GM12874 (cell line): ENCODE data around the gene PPA1.

ENCODE experiments used
- TF ChIP-seq, protein P1 (sequence below): IDR thresholded peaks from 2 replicates; pipeline ENCODE4 v1.5.1; 2011; ENCODE audit warnings: low read depth, mild to moderate bottlenecking, control low read depth, low read length, moderate library complexity; ENCODE audit not compliant: insufficient read depth

The PPA1 gene

DNA sequence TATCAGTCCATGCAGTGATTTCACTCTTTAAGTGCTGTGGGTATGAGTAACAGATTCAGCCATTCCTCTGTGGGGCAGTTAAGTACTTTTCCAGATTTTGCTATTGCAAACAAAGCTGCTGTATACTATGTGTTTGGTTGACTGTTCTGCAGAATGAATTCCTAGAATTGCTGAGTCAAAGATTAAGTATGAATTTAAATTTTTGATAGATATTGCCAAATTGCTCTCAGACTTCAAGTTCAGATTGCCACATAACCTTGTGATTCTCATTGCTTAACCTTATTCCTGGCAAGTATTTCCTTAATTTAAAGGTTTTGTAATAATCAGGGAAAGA, 41.3 kb downstream of the PPA1 start:
- TF ChIP-seq, protein P1, sequence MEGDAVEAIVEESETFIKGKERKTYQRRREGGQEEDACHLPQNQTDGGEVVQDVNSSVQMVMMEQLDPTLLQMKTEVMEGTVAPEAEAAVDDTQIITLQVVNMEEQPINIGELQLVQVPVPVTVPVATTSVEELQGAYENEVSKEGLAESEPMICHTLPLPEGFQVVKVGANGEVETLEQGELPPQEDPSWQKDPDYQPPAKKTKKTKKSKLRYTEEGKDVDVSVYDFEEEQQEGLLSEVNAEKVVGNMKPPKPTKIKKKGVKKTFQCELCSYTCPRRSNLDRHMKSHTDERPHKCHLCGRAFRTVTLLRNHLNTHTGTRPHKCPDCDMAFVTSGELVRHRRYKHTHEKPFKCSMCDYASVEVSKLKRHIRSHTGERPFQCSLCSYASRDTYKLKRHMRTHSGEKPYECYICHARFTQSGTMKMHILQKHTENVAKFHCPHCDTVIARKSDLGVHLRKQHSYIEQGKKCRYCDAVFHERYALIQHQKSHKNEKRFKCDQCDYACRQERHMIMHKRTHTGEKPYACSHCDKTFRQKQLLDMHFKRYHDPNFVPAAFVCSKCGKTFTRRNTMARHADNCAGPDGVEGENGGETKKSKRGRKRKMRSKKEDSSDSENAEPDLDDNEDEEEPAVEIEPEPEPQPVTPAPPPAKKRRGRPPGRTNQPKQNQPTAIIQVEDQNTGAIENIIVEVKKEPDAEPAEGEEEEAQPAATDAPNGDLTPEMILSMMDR, result no peak

DNA sequence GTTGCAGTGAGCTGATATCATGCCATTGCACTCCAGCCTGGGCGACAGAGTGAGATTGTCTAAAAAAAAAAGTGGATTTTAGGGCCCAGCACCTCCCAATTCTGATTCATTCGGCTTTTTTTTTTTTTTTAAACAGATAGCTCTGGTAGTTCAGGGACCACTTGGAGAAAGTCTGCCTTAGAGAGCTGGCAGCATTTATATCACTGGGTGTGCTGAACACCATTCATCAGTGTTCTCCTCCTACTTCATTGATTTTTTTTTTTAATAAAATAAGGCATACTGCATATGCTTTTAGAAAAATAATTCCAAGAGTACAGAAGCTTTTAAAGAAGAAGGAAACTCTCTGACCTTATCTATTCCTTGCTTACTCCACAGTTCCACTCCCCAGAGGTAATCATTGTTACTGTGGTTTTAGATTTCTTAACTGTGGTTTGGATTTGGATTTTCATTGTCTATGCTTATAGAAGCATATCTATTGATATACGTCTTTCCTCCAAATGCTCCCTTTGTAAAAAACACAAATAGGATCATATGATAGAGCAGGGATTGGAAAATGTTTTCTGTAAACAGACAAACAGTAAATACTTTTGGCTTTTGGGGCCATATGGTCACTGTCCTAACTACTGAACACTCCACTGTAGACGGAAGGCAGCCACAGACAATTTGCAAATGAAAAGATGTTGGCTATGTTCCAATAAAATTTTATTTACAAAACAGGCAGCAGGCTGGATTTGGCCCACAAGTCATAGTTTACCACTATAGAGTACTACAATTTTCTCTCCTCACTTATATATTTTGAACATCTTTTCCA, 41.9 kb downstream of the PPA1 start:
- TF ChIP-seq, protein P1, result no peak

DNA sequence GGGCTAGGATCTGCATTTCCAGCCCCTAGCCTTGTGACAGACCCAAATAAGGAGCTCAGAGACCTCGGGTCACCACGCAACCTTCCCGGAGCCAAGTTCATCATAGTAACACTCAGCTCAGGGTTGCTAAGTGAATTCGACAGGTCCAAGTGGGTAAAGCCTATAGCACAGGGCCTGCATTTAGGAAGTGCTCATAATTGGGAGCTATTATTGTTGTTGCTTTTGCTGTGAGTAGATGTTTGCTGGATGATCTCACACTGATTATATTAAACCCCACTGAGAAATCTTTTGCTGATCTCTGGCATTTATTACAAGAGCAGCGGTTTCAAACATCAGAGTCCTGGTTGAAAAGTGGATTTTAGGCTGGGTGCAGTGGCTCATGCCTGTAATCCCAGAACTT, 42.6 kb downstream of the PPA1 start:
- TF ChIP-seq, protein P1, result no peak

DNA sequence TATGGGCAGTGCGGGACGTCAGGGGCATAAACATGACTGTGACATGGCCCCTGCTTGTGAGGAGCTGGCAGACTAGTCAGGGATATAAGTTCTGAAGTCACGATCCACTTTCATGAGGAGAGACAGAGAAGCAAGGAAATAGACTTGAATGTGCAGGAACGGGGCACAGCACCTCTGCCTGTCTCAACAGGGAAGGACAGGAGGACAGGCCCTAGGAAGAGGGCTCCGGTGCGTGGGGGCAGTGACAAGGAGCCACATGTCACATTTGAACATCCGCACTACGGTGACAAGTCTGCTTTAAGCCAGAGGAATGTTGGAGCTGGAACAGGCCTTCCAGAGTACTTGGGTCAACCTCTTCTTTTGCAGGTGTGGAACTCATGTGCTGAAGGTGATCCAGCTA, 43.1 kb downstream of the PPA1 start:
- TF ChIP-seq, protein P1, result no peak

DNA sequence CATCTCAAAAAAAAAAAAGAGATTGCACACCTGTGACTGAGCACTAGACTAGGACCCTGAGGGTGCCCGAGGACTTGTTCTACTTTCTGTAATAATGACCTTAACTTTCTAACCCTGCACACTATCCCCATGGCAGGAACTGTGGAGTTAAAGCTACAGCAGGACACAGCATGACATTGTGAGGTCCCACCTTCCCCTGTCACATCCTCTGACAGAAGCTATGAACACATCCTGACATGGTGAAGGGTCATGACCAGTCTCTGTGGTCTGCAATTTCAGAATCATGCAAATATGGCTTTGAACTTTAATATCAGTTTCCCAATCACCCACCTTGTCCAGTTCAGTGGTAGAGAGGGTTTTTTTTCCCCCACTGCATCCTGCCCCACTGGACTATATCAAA, 44.5 kb downstream of the PPA1 start:
- TF ChIP-seq, protein P1, result no peak

DNA sequence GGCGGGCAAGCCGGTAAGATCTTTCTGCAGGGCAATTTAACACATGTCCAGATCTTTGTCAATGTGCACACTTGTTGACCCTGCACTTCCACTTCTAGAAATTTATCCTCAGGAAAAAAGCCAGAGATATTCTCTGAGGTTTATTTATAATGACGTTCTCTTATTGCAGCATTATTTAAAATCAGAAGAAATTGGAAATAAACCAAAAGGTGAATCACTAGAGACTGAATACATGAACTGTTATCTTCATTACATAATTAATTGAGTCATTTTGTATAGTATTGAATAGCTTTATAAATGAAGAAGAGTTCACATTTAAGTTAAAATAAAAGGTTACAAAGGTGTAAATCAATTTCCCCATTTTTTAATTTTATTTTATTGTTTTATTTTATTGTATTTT, 46.7 kb downstream of the PPA1 start:
- TF ChIP-seq, protein P1, result no peak

DNA sequence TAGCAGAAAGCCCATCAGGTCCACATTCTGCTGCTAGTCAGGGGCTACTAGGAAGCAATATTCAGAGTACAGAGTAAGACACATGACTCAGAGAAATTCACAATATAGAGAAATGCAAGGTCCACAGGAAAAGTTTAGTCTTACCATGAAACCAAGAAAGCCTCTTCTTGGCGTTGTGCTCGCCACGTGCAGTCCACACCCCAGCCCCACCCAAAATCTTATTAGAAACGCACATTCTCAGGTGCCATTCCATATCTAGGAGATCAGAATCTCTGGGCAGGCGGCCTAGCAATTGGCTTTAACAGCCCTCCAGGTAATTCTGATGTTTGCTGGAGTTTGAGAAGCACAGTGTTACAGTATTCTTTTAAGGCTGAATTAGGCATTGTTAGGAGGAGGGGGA, 47.1 kb downstream of the PPA1 start:
- TF ChIP-seq, protein P1, result no peak

DNA sequence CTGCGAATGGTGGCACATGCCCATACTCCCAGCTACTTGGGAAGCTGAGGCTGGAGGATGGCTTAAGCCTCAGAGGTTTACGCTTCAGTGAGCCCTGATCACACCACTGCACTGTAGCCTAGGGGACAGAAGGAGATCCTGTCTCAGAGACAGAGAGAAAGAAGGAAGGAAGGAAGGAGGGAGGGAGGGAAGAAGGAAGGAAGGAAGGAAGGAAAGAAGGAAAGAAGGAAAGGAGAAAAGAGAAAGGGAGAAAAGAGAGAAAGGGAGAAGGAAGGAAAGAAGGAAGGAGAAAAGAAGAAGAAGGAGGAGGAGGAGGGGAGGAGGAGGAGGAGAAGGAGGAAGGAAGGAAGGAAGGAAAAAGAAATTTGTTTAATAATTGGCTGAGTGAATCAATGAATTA, 49.9 kb downstream of the PPA1 start:
- TF ChIP-seq, protein P1, result no peak
